OCI-LY1 (cell line): ENCODE measurements around the gene SCN4B.

Experiments
- H2AFZ ChIP-seq: fragments of 200-600 bp; sonication (generic), shearing (Covaris generic); 2 replicates; pipeline ENCODE4 v1.6.0; 2014; ENCODE audit warnings: antibody characterized with exemption, mild to moderate bottlenecking, low read length
- H3F3A ChIP-seq: fragments of 200-600 bp; sonication (generic), shearing (Covaris generic); 2 replicates; pipeline ENCODE4 v1.6.0; 2014; ENCODE audit warnings: mild to moderate bottlenecking, antibody characterized with exemption, low read length, moderate library complexity; ENCODE audit not compliant: insufficient read depth
- H3K27ac ChIP-seq: fragments of 200-600 bp; sonication (generic); 2 replicates; pipeline ENCODE4 v1.5.1; 2014; ENCODE audit warnings: low read length, mixed run types, mild to moderate bottlenecking, low read depth; ENCODE audit not compliant: poor library complexity, severe bottlenecking
- H3K27me3 ChIP-seq: fragments of 200-600 bp; sonication (generic); 2 replicates; pipeline ENCODE4 v1.6.0; 2014; ENCODE audit warnings: antibody characterized with exemption, mild to moderate bottlenecking, low read length, moderate library complexity; ENCODE audit not compliant: insufficient read depth
- H3K36me3 ChIP-seq: fragments of 200-600 bp; sonication (generic); 2 replicates; pipeline ENCODE4 v1.6.1; 2014; ENCODE audit warnings: mild to moderate bottlenecking, antibody characterized with exemption, low read length, moderate library complexity, mixed read lengths; ENCODE audit not compliant: insufficient read depth
- H3K4me1 ChIP-seq: fragments of 200-600 bp; sonication (generic); 2 replicates; pipeline ENCODE4 v1.5.1; 2014; ENCODE audit warnings: mild to moderate bottlenecking, low read length, moderate library complexity; ENCODE audit not compliant: insufficient read depth, severe bottlenecking
- H3K4me2 ChIP-seq: fragments of 200-600 bp; sonication (generic), shearing (Covaris generic); 2 replicates; pipeline ENCODE4 v1.6.1; 2014; ENCODE audit warnings: low read length
- H3K4me3 ChIP-seq: fragments of 200-600 bp; sonication (generic); 2 replicates; pipeline ENCODE4 v1.5.1; 2014; ENCODE audit warnings: low read length, low read depth, mild to moderate bottlenecking, mixed read lengths; ENCODE audit not compliant: poor library complexity, severe bottlenecking
- H3K79me2 ChIP-seq: fragments of 200-600 bp; shearing (Covaris generic); 2 replicates; pipeline ENCODE4 v1.6.1; 2016; ENCODE audit warnings: mixed run types, low read length, mixed read lengths; ENCODE audit not compliant: insufficient read depth
- H3K9ac ChIP-seq: fragments of 200-600 bp; sonication (generic), shearing (Covaris generic); 2 replicates; pipeline ENCODE4 v1.6.1; 2014; ENCODE audit warnings: mild to moderate bottlenecking, low read length, mixed read lengths
- H3K9me2 ChIP-seq: fragments of 200-600 bp; sonication (generic), shearing (Covaris generic); 2 replicates; pipeline ENCODE4 v1.6.1; 2014; ENCODE audit warnings: low read depth, mild to moderate bottlenecking, low read length, mixed read lengths
- H3K9me3 ChIP-seq: fragments of 200-600 bp; shearing (Covaris generic); 2 replicates; pipeline ENCODE4 v1.6.1; 2014; ENCODE audit warnings: low read length, mixed read lengths
- H4K20me1 ChIP-seq: fragments of 200-600 bp; sonication (generic), shearing (Covaris generic); 2 replicates; pipeline ENCODE4 v1.6.0; 2016; ENCODE audit warnings: mild to moderate bottlenecking, low read length; ENCODE audit not compliant: insufficient read depth
- CTCF ChIP-seq: fragments of 200-600 bp; sonication (generic), shearing (Covaris generic); IDR thresholded peaks from 2 replicates; pipeline ENCODE4 v1.5.1; 2017; ENCODE audit warnings: mild to moderate bottlenecking, antibody characterized with exemption, low read length, moderate library complexity, mixed read lengths
- EZH2 ChIP-seq: fragments of 200-600 bp; sonication (generic), shearing (Covaris generic); IDR thresholded peaks from 2 replicates; pipeline ENCODE4 v1.8.0; 2017; ENCODE audit warnings: borderline replicate concordance, mixed run types, mild to moderate bottlenecking, antibody characterized with exemption, low read length, moderate library complexity, mixed read lengths

Gene SCN4B

GRCh38 chr11:118095493-118095892, 57.1 kb downstream of the SCN4B start:
- H3K9me2 ChIP-seq, result no peaks in the 10 kb centered on the region
- no peaks in the 10 kb centered on the region for H3F3A ChIP-seq
- no peaks in the 10 kb centered on the region for H3K79me2 ChIP-seq
- no peaks in the 10 kb centered on the region for H3K36me3 ChIP-seq
- H3K4me3 ChIP-seq, result no peak overlapping the region
- H3K4me1 ChIP-seq, result no peaks in the 10 kb centered on the region
- H3K9me3 ChIP-seq, result no peaks in the 10 kb centered on the region
- TF ChIP-seq EZH2, result no peak
- TF ChIP-seq CTCF, result no peak
- no peaks in the 10 kb centered on the region for H4K20me1 ChIP-seq
- H2AFZ ChIP-seq, result no peak overlapping the region
- no peak overlapping the region for H3K27ac ChIP-seq
- H3K9ac ChIP-seq, result no peak overlapping the region
- peaks cover 4% of the 10 kb centered on the region; the same call in 1 of the 2 replicates for H3K27me3 ChIP-seq
- H3K4me2 ChIP-seq, result no peak overlapping the region

- Histone ChIP-seq H3K4me3 (no peak overlapping the region), H3K79me2 (no peaks in the 10 kb centered on the region), H3K36me3 (no peaks in the 10 kb centered on the region; the same call in 1 of the 2 replicates), H3K27ac (no peak overlapping the region), H3F3A (no peaks in the 10 kb centered on the region), H2AFZ (no peak overlapping the region), H4K20me1 (no peaks in the 10 kb centered on the region), H3K4me2 (no peak overlapping the region), H3K4me1 (no peaks in the 10 kb centered on the region), H3K9ac (no peak overlapping the region), H3K9me3 (no peaks in the 10 kb centered on the region), H3K27me3 (peaks cover under 1% of the 10 kb centered on the region; the same call in 1 of the 2 replicates), H3K9me2 (no peaks in the 10 kb centered on the region)
- no peak for TF ChIP-seq CTCF
- TF ChIP-seq EZH2, result no peak
Observed at GRCh38 chr11:118092907-118093571, 59.6 kb downstream of the SCN4B start.

GRCh38 chr11:118091690-118092089, 60.9 kb downstream of the SCN4B start:
- H3K4me2 ChIP-seq, result no peak overlapping the region
- H3K79me2 ChIP-seq, result no peaks in the 10 kb centered on the region
- H2AFZ ChIP-seq, result no peak overlapping the region
- H4K20me1 ChIP-seq, result no peaks in the 10 kb centered on the region
- no peaks in the 10 kb centered on the region for H3K9me3 ChIP-seq
- H3K27ac ChIP-seq, result no peak overlapping the region
- H3K27me3 ChIP-seq, result no peaks in the 10 kb centered on the region
- no peaks in the 10 kb centered on the region for H3K9me2 ChIP-seq
- H3K9ac ChIP-seq, result no peak overlapping the region
- no peak overlapping the region for H3K4me3 ChIP-seq
- no peak for TF ChIP-seq EZH2
- TF ChIP-seq CTCF, result no peak
- no peaks in the 10 kb centered on the region for H3F3A ChIP-seq
- H3K4me1 ChIP-seq, result no peaks in the 10 kb centered on the region
- H3K36me3 ChIP-seq, result no peaks in the 10 kb centered on the region; the same call in 1 of the 2 replicates
